Measurements from ENCODE around the gene SLC6A19.

SLC6A19 gene

DNA sequence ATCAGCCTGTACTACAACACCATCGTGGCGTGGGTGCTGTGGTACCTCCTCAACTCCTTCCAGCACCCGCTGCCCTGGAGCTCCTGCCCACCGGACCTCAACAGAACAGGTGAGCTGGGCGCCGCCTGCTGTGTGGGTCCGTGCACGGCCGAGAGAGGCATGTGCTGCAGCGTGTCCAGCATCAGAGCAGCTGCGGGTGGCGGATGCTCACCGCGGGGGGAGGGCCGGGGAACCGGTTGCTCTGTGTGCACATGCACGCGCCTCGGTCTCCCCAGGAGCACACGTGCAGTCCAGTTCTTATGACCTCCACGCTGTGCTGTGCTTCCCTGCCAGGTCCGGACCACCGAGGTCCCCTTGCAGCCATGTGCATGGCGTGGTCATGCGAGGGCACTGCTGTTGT, 31.4 kb downstream of the SLC6A19 start:
- DNase-seq (ENCODE audit: extremely low spot score, insufficient read length, low read depth) (no peak), FAIRE-seq (no peak)

- no peak for DNase-seq (ENCODE audit: extremely low spot score, insufficient read length, low read depth)
- no peak for FAIRE-seq
Observed at GRCh38 chr5:1235379-1235778, 34.0 kb downstream of the SLC6A19 start.

GRCh38 chr5:1235838-1236237, 34.4 kb downstream of the SLC6A19 start:
- no peak for DNase-seq (ENCODE audit: extremely low spot score, insufficient read length, low read depth)
- FAIRE-seq, result no peak

DNA sequence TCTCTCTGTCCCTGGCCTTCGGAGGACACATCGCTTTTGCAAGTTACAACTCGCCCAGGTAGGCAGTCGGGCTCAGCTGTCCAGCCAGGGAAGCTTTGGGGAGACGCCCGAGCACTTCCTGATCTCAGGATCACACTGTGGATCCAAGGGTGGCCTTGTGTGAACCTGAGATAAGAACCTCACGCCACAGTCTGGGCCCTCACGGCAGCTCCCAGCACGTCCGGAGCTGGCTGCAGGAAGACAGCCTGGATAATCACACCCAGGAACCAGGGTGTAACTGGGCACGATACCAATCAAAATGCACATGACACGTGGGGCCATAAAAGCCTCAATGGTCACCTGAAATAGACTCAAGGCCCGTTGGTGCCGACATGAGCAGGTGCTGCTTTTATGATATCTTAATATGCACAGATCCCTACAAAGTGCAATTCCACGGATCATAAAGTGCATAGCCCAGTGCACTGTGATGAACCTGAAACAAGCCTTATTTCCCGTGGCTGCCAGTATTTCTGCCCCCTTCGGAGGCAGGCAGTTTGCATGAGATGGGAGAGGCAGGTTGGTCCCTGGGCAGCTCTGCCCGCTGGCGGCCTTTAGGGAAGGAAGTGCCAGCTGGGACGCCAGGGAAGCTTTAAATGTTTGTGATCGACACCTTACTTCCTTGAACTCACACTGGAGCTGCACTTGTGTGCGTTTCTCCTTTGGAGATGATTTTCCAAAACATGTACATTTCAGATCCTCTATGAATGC, 38.3 kb downstream of the SLC6A19 start:
- no peak for DNase-seq (ENCODE audit: extremely low spot score, insufficient read length, low read depth)
- FAIRE-seq, result no peak

DNA sequence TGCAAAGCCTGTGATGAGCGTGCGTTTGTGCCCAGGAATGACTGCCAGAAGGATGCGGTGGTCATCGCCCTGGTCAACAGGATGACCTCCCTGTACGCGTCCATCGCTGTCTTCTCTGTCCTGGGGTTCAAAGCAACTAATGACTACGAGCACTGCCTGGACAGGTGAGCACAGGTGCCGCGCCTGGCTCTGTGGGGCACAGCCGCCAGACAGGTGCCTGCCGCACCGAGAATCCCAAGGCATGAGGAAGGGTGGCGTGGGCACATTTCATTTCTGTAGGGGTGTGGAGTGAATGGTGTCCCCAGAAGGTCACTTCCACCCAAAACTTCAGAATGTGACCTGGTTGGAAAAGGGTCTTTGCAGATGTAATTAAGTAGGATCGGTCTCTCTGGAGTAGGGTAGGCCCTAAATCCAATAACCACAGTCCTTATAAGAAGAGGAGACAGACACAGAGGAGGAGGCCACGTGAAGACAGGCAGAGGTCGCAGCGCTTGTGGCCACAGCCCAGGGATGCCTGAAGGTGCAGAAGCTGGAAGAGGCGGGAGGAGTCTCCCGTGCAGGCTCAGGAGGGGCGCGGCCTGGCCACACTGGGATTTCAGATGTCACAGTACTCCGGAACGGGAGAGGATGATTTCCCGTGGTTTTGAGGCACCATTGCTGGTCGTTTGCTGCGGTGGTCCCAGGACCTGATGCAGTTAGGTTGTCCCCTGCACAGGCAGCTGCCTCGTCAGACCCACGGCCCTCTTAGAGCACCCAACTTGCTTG, 39.3 kb downstream of the SLC6A19 start:
- DNase-seq (ENCODE audit: extremely low spot score, insufficient read length, low read depth), result no peak
- no peak for FAIRE-seq

- DNase-seq (ENCODE audit: extremely low spot score, insufficient read length, low read depth), result no peak
- FAIRE-seq, result no peak
Observed at GRCh38 chr5:1241509-1242080, 40.2 kb downstream of the SLC6A19 start.

- no peak for FAIRE-seq
- no peak for DNase-seq (ENCODE audit: extremely low spot score, insufficient read length, low read depth)
Observed at GRCh38 chr5:1242733-1243486, 41.5 kb downstream of the SLC6A19 start.

- FAIRE-seq, result no peak
- no peak for DNase-seq (ENCODE audit: extremely low spot score, insufficient read length, low read depth)
Observed at GRCh38 chr5:1243487-1244130, 42.2 kb downstream of the SLC6A19 start.

DNA sequence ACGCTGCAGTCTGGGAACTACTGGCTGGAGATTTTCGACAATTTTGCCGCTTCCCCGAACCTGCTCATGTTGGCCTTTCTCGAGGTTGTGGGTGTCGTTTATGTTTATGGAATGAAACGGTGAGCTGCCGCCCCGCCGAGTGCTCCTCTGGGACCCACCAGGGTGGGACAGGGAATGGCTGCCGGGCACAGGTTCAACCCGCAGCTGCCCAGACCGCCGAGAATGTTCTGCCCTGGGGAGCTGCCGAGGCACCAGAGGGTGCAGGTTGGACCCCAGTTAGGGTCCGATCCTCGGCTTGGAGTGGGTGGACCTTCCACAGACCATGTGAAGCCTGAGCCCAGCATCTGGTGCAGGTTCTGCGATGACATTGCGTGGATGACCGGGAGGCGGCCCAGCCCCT, 42.9 kb downstream of the SLC6A19 start:
- FAIRE-seq, result no peak
- no peak for DNase-seq (ENCODE audit: extremely low spot score, insufficient read length, low read depth)

GRCh38 chr5:1244976-1245375, 43.6 kb downstream of the SLC6A19 start:
- no peak for DNase-seq (ENCODE audit: extremely low spot score, insufficient read length, low read depth)
- no peak for FAIRE-seq

DNA sequence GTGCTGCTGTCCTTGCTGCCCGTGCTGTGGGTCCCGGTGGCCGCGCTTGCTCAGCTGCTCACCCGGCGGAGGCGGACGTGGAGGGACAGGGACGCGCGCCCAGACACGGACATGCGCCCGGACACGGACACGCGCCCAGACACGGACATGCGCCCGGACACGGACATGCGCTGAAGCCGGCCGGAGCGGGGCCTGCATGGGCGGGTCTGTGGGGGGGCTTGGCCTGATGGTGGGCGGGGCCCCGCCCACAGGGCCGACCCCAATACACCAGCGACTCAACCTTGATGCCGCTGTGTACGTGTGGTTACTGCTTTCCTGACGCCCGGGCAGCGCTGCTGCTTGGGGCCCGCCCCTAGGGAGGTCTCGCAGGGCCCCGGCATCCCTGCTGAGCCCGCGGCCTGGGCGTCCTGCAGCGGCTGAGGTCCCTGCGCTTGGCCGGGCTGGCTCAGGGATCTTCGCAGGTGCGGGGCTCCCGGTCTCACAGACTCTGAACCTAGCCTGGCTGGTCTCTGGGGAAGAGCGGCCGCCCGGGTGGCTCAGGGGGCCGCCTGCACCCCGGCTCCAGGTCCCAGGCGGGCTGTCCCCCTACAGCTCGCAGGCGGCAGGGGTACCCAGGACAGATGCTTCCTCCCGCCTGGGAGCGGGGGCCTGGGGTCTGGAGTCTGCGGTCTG, 44.6 kb downstream of the SLC6A19 start:
- no peak for FAIRE-seq

GRCh38 chr5:1246711-1247431, 45.5 kb downstream of the SLC6A19 start:
- DNase-seq (ENCODE audit: extremely low spot score, insufficient read length, low read depth) (no peak), FAIRE-seq (no peak)

More for the DNA sequence above, 44.6 kb downstream of the SLC6A19 start:
- no peak for DNase-seq (ENCODE audit: extremely low spot score, insufficient read length, low read depth)

DNA sequence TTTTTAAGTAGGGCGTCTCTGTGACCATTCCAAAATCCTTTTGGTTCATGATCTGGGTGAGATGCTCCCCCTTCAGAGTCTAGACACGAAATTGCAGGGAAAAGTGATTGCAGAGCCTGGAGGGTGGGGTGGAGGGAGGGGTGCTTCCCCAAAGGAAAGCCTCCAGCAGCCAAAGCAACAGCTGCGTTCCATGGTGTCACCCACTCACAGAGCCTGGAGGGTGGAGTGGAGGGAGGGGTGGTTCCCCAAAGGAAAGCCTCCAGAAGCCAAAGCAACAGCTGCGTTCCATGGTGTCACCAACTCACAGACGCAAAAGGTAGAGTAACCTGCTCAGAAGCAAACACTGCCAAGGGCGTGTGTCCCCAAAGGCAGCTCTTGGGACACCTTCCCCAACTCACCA, 46.4 kb downstream of the SLC6A19 start:
- FAIRE-seq (no peak), DNase-seq (ENCODE audit: extremely low spot score, insufficient read length, low read depth) (no peak)

DNA sequence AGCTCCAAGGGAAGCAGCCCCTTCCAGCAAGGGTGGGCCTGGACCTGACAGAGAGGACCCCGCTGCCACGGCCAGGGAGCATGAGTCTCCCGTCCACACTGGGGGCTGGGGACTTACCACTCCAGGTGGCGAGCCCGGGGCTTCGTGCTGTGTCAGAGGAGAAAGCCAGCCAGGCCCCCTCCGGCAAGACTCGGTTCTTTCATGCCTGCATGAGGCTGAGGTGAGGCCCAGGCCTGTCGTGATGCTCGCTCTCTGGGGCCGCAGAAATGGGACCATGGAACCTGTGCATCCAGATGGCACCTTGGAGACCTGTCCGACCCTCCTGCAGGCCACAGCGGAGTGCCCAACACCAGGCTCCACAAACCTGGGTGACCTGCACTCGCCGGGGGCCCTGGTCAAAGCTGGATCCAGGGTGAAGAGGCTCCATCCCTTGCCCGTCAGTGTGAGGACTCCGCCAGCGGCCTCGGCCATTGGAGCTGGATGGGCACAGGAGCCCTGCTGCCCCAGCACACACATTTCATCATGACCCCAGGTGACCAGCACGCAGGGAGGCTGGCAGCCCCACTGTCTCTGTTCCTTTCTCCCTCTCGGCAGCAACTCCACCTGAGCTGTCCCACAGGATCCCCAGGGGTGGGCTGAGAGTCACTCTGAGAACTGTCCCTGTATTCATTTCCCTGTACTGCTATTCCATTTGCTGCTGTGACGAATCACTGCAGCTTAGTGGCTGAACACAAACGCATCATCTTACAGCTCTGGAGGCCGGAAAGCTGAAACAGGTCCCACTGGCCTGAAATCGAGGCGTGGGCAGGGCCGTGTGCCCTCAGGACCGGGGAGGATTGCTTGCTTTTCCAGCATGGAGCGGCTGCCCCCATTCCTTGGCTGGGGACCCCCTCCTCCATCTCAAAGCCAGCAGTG, 48.2 kb downstream of the SLC6A19 start:
- no peak for DNase-seq (ENCODE audit: extremely low spot score, insufficient read length, low read depth)
- no peak for FAIRE-seq

DNA sequence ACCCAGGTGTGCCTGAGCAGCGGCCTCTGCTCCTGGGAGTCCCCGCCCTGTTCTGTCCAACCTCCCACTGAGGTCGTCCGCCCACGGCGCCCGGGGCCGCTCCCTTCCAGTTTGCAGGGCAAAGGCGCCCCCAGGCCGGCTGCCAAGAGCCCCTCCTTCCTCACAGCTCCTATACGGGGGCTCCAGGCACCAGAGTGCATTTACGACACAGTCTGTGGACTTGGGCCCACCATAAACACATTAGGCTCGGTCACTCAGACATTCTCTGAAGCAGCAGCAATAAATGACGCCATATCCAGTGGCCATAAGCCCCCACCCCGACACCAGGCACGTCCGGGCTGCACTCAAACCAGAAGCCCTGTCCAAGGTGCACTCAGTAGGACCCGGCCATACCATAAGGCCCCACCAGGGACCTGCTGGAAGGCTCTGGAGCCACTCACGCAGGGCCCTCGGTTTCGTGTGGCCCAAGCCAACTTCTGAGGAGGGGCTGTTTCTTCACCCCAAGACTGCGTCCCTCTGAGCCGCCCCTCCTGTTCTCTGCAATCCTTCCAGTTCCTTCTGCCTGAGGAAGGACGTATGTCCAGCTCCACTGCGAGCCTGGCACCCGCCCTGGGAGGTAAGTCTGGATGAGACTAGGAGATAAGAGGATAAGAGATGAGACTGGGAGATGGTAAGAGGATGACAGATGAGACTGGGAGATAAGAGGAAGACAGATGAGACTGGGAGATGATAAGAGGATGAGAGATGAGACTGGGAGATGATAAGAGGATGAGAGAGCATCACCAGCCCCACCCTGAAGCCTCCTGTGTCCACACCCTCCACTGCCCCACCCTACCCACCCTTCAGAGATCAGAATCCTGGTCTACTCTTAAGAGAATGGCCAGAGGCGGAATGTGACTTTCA, 50.5 kb downstream of the SLC6A19 start:
- no peak for FAIRE-seq
- DNase-seq (ENCODE audit: extremely low spot score, insufficient read length, low read depth), result no peak

- FAIRE-seq (no peak), DNase-seq (ENCODE audit: extremely low spot score, insufficient read length, low read depth) (no peak)
Observed at GRCh38 chr5:1252681-1253080, 51.3 kb downstream of the SLC6A19 start.

Data from GM18507 (cell line).